ENCODE measurements around the gene AQP12A.
A peak's percentile ranks its signal among the peaks of the same experiment; 100 is the strongest.

Gene AQP12A

GRCh38 chr2:240716130-240716798, 24.6 kb downstream of the AQP12A start:
- Mint-ChIP-seq H3K4me1 (no peaks in the 10 kb centered on the region), H3K9me3 (no peaks in the 10 kb centered on the region), H3K27me3 (peaks cover 0 to 6% of the 10 kb centered on the region in 2 donors), H3K27ac (no peak overlapping the region), H3K4me3 (no peak overlapping the region), H3K36me3 (no peaks in the 10 kb centered on the region)
- DNase-seq (no peak), ATAC-seq (replicated peaks) (no peak)

GRCh38 chr2:240717181-240717641, 25.5 kb downstream of the AQP12A start:
- H3K4me3 Mint-ChIP-seq, result no peak overlapping the region
- no peaks in the 10 kb centered on the region for H3K36me3 Mint-ChIP-seq

GRCh38 chr2:240717681-240718581, 26.3 kb downstream of the AQP12A start:
- no peak overlapping the region for H3K4me3 Mint-ChIP-seq
- H3K4me1 Mint-ChIP-seq, result no peaks in the 10 kb centered on the region
- no peaks in the 10 kb centered on the region for H3K36me3 Mint-ChIP-seq
- no peak overlapping the region for H3K27ac Mint-ChIP-seq
- H3K27me3 Mint-ChIP-seq, result peaks cover 0 to 6% of the 10 kb centered on the region in 2 donors
- DNase-seq (no peak), ATAC-seq (replicated peaks) (no peak)
- H3K9me3 Mint-ChIP-seq, result no peaks in the 10 kb centered on the region

More at GRCh38 chr2:240717181-240717641, 25.5 kb downstream of the AQP12A start:
- H3K4me1 Mint-ChIP-seq, result no peaks in the 10 kb centered on the region
- no peak for DNase-seq
- no peaks in the 10 kb centered on the region for H3K9me3 Mint-ChIP-seq
- no peak overlapping the region for H3K27ac Mint-ChIP-seq
- peaks cover 0 to 6% of the 10 kb centered on the region in 2 donors for H3K27me3 Mint-ChIP-seq
- ATAC-seq (replicated peaks), result no peak

- H3K4me3 Mint-ChIP-seq, result no peak overlapping the region
- no peak for ATAC-seq (replicated peaks)
- peaks cover 0 to 6% of the 10 kb centered on the region in 2 donors for H3K27me3 Mint-ChIP-seq
- no peak overlapping the region for H3K27ac Mint-ChIP-seq
- no peaks in the 10 kb centered on the region for H3K4me1 Mint-ChIP-seq
- H3K36me3 Mint-ChIP-seq, result no peaks in the 10 kb centered on the region
- H3K9me3 Mint-ChIP-seq, result no peaks in the 10 kb centered on the region
- DNase-seq, result no peak
Observed at GRCh38 chr2:240718896-240719490, 27.3 kb downstream of the AQP12A start.

GRCh38 chr2:240719676-240720545, 28.2 kb downstream of the AQP12A start:
- no peaks in the 10 kb centered on the region for H3K4me1 Mint-ChIP-seq
- no peaks in the 10 kb centered on the region for H3K9me3 Mint-ChIP-seq
- no peaks in the 10 kb centered on the region for H3K36me3 Mint-ChIP-seq
- DNase-seq (no peak), ATAC-seq (replicated peaks) (no peak)
- H3K4me3 Mint-ChIP-seq, result no peak overlapping the region
- no peak overlapping the region for H3K27ac Mint-ChIP-seq
- peaks cover 0 to 6% of the 10 kb centered on the region in 2 donors for H3K27me3 Mint-ChIP-seq

- Mint-ChIP-seq H3K27me3 (peaks cover 0 to 6% of the 10 kb centered on the region in 2 donors), H3K4me1 (no peaks in the 10 kb centered on the region), H3K36me3 (no peaks in the 10 kb centered on the region), H3K4me3 (no peak overlapping the region), H3K9me3 (no peaks in the 10 kb centered on the region), H3K27ac (no peak overlapping the region)
- ATAC-seq (replicated peaks) (no peak), DNase-seq (no peak)
Observed at GRCh38 chr2:240720686-240721595, 29.3 kb downstream of the AQP12A start.

- peaks cover 0 to 2% of the 10 kb centered on the region in 2 donors for H3K27me3 Mint-ChIP-seq
- no peaks in the 10 kb centered on the region for H3K4me1 Mint-ChIP-seq
- ATAC-seq (replicated peaks) (no peak), DNase-seq (no peak)
- no peak overlapping the region for H3K4me3 Mint-ChIP-seq
- H3K27ac Mint-ChIP-seq, result no peak overlapping the region
- no peaks in the 10 kb centered on the region for H3K36me3 Mint-ChIP-seq
- H3K9me3 Mint-ChIP-seq, result no peaks in the 10 kb centered on the region
Observed at GRCh38 chr2:240721596-240722180, 30.0 kb downstream of the AQP12A start.

- H3K4me3 Mint-ChIP-seq, result no peak overlapping the region
- H3K27me3 Mint-ChIP-seq, result peaks cover 0 to 4% of the 10 kb centered on the region in 2 donors
- H3K4me1 Mint-ChIP-seq, result no peaks in the 10 kb centered on the region
- no peaks in the 10 kb centered on the region for H3K36me3 Mint-ChIP-seq
- H3K27ac Mint-ChIP-seq, result no peak overlapping the region
- ATAC-seq (replicated peaks) (no peak), DNase-seq (no peak)
- no peaks in the 10 kb centered on the region for H3K9me3 Mint-ChIP-seq
Observed at GRCh38 chr2:240722376-240722775, 30.7 kb downstream of the AQP12A start.

- no peak for DNase-seq
- Mint-ChIP-seq H3K27ac (no peak overlapping the region), H3K27me3 (peaks cover 0 to 4% of the 10 kb centered on the region in 2 donors), H3K36me3 (no peaks in the 10 kb centered on the region), H3K9me3 (no peaks in the 10 kb centered on the region), H3K4me1 (no peaks in the 10 kb centered on the region), H3K4me3 (no peak overlapping the region)
- no peak for ATAC-seq (replicated peaks)
Observed at GRCh38 chr2:240722796-240723735, 31.4 kb downstream of the AQP12A start.

GRCh38 chr2:240723851-240724250, 32.2 kb downstream of the AQP12A start:
- DNase-seq (no peak), ATAC-seq (replicated peaks) (no peak)
- H3K27ac Mint-ChIP-seq, result peak overlapping the region; percentile 6
- peaks cover 0 to 4% of the 10 kb centered on the region in 2 donors for H3K27me3 Mint-ChIP-seq
- H3K36me3 Mint-ChIP-seq, result no peaks in the 10 kb centered on the region
- H3K4me3 Mint-ChIP-seq, result no peak overlapping the region
- no peaks in the 10 kb centered on the region for H3K9me3 Mint-ChIP-seq
- no peaks in the 10 kb centered on the region for H3K4me1 Mint-ChIP-seq

- DNase-seq (no peak), ATAC-seq (replicated peaks) (no peak)
- Mint-ChIP-seq H3K9me3 (no peaks in the 10 kb centered on the region), H3K27ac (no peak overlapping the region), H3K4me3 (no peak overlapping the region), H3K36me3 (no peaks in the 10 kb centered on the region), H3K4me1 (no peaks in the 10 kb centered on the region), H3K27me3 (peaks cover 0 to 7% of the 10 kb centered on the region in 2 donors)
Observed at GRCh38 chr2:240724431-240724830, 32.8 kb downstream of the AQP12A start.

GRCh38 chr2:240725266-240725665, 33.6 kb downstream of the AQP12A start:
- Mint-ChIP-seq H3K4me1 (no peaks in the 10 kb centered on the region), H3K27me3 (peaks cover 6 to 7% of the 10 kb centered on the region in 2 donors), H3K4me3 (no peak overlapping the region), H3K36me3 (no peaks in the 10 kb centered on the region), H3K9me3 (no peaks in the 10 kb centered on the region), H3K27ac (no peak overlapping the region)
- no peak for ATAC-seq (replicated peaks)
- DNase-seq, result no peak
